HUES48 (cell line): Measurements from ENCODE around the gene GTSF1L.

Experiments
- H3K27ac ChIP-seq: one replicate; pipeline ENCODE4 v1.7.0; 2013; ENCODE audit warnings: low read depth, low read length, inconsistent platforms
- H3K27me3 ChIP-seq: 2 replicates; pipeline ENCODE4 v1.6.1; 2013; ENCODE audit warnings: mild to moderate bottlenecking, low read length; ENCODE audit not compliant: control insufficient read depth, insufficient read depth
- H3K36me3 ChIP-seq: 2 replicates; pipeline ENCODE4 v1.6.1; 2013; ENCODE audit warnings: low read length; ENCODE audit not compliant: control insufficient read depth, insufficient read depth
- H3K4me1 ChIP-seq: 2 replicates; pipeline ENCODE4 v1.6.1; 2013; ENCODE audit warnings: mild to moderate bottlenecking, low read length; ENCODE audit not compliant: control insufficient read depth, insufficient read depth
- H3K4me3 ChIP-seq: 2 replicates; pipeline ENCODE4 v1.5.1; 2013; ENCODE audit warnings: mild to moderate bottlenecking, low read depth, low read length
- H3K9ac ChIP-seq: 2 replicates; pipeline ENCODE4 v1.6.1; 2013; ENCODE audit warnings: mild to moderate bottlenecking, low read depth, low read length, moderate library complexity
- H3K9me3 ChIP-seq: 2 replicates; pipeline ENCODE4 v1.6.1; 2013; ENCODE audit warnings: low read length; ENCODE audit not compliant: control insufficient read depth, insufficient read depth

Gene GTSF1L

GRCh38 chr20:43744966-43745730, 18.3 kb upstream of the GTSF1L start:
- Histone ChIP-seq H3K4me1 (peaks cover 16% of the 10 kb centered on the region), H3K9ac (no peak overlapping the region), H3K27me3 (no peaks in the 10 kb centered on the region), H3K4me3 (no peak overlapping the region), H3K27ac (no peak overlapping the region), H3K9me3 (no peaks in the 10 kb centered on the region), H3K36me3 (no peaks in the 10 kb centered on the region)

GRCh38 chr20:43744151-43744611, 17.4 kb upstream of the GTSF1L start:
- H3K27ac ChIP-seq, result no peak overlapping the region
- H3K9me3 ChIP-seq, result no peaks in the 10 kb centered on the region
- H3K27me3 ChIP-seq, result no peaks in the 10 kb centered on the region
- H3K36me3 ChIP-seq, result no peaks in the 10 kb centered on the region
- H3K4me3 ChIP-seq, result no peak overlapping the region
- H3K4me1 ChIP-seq, result peaks cover 16% of the 10 kb centered on the region
- no peak overlapping the region for H3K9ac ChIP-seq

- H3K4me1 ChIP-seq, result peaks cover 4% of the 10 kb centered on the region; the same call in 1 of the 2 replicates
- H3K4me3 ChIP-seq, result no peak overlapping the region
- no peak overlapping the region for H3K27ac ChIP-seq
These were observed 13.8 kb upstream of the GTSF1L start for GRCh38 chr20:43740642-43741041.

GRCh38 chr20:43739148-43739749, 12.4 kb upstream of the GTSF1L start:
- no peaks in the 10 kb centered on the region for H3K4me1 ChIP-seq
- H3K27me3 ChIP-seq, result no peaks in the 10 kb centered on the region
- no peak overlapping the region for H3K9ac ChIP-seq
- H3K9me3 ChIP-seq, result no peaks in the 10 kb centered on the region
- no peak overlapping the region for H3K27ac ChIP-seq
- H3K4me3 ChIP-seq, result no peak overlapping the region
- no peaks in the 10 kb centered on the region for H3K36me3 ChIP-seq

More at GRCh38 chr20:43740642-43741041, 13.8 kb upstream of the GTSF1L start:
- no peaks in the 10 kb centered on the region for H3K9me3 ChIP-seq
- no peaks in the 10 kb centered on the region for H3K27me3 ChIP-seq
- H3K36me3 ChIP-seq, result no peaks in the 10 kb centered on the region
- no peak overlapping the region for H3K9ac ChIP-seq

- H3K4me3 ChIP-seq, result no peak overlapping the region
- no peaks in the 10 kb centered on the region for H3K36me3 ChIP-seq
- H3K4me1 ChIP-seq, result no peaks in the 10 kb centered on the region
- H3K27ac ChIP-seq, result no peak overlapping the region
- no peaks in the 10 kb centered on the region for H3K27me3 ChIP-seq
- H3K9ac ChIP-seq, result no peak overlapping the region
- H3K9me3 ChIP-seq, result no peaks in the 10 kb centered on the region
These were observed 11.1 kb upstream of the GTSF1L start for GRCh38 chr20:43737925-43738324.

- no peaks in the 10 kb centered on the region for H3K9me3 ChIP-seq
- no peaks in the 10 kb centered on the region for H3K27me3 ChIP-seq
- no peaks in the 10 kb centered on the region for H3K36me3 ChIP-seq
- H3K9ac ChIP-seq, result no peak overlapping the region
- no peak overlapping the region for H3K27ac ChIP-seq
- no peaks in the 10 kb centered on the region for H3K4me1 ChIP-seq
- no peak overlapping the region for H3K4me3 ChIP-seq
These were observed 9.9 kb upstream of the GTSF1L start for GRCh38 chr20:43736588-43737158.

- no peak overlapping the region for H3K9ac ChIP-seq
These were observed 5.1 kb upstream of the GTSF1L start for GRCh38 chr20:43731927-43732326.

GRCh38 chr20:43731469-43731868, 4.7 kb upstream of the GTSF1L start:
- Histone ChIP-seq H3K9me3 (no peaks in the 10 kb centered on the region), H3K4me3 (no peak overlapping the region), H3K4me1 (no peaks in the 10 kb centered on the region), H3K9ac (no peak overlapping the region), H3K27me3 (no peaks in the 10 kb centered on the region; the same call in 1 of the 2 replicates), H3K36me3 (no peaks in the 10 kb centered on the region), H3K27ac (no peak overlapping the region)

More at GRCh38 chr20:43731927-43732326, 5.1 kb upstream of the GTSF1L start:
- no peak overlapping the region for H3K27ac ChIP-seq
- H3K27me3 ChIP-seq, result no peaks in the 10 kb centered on the region
- no peaks in the 10 kb centered on the region for H3K4me1 ChIP-seq
- H3K9me3 ChIP-seq, result no peaks in the 10 kb centered on the region
- H3K4me3 ChIP-seq, result no peak overlapping the region
- no peaks in the 10 kb centered on the region for H3K36me3 ChIP-seq

GRCh38 chr20:43728686-43729255, 2.0 kb upstream of the GTSF1L start:
- no peak overlapping the region for H3K9ac ChIP-seq
- no peaks in the 10 kb centered on the region; the same call in 1 of the 2 replicates for H3K27me3 ChIP-seq
- H3K4me1 ChIP-seq, result no peaks in the 10 kb centered on the region
- H3K4me3 ChIP-seq, result no peak overlapping the region
- H3K9me3 ChIP-seq, result no peaks in the 10 kb centered on the region
- H3K27ac ChIP-seq, result no peak overlapping the region
- H3K36me3 ChIP-seq, result no peaks in the 10 kb centered on the region

- Histone ChIP-seq H3K4me1 (no peaks in the 10 kb centered on the region), H3K27me3 (no peaks in the 10 kb centered on the region; the same call in 1 of the 2 replicates), H3K27ac (no peak overlapping the region), H3K9ac (no peak overlapping the region), H3K9me3 (no peaks in the 10 kb centered on the region), H3K4me3 (no peak overlapping the region), H3K36me3 (no peaks in the 10 kb centered on the region)
These were observed 1.3 kb upstream of the GTSF1L start for GRCh38 chr20:43727980-43728590.
